ENCODE measurements around the gene ENO1. TPM values are rescaled to one million over a fixed set of nuclear protein-coding genes. Genes with fewer than 3 reads are reported as not detected.
A peak's percentile ranks its signal among the peaks of the same experiment; 100 is the strongest.
"Not testable (repeated sequence)": the region's sequence is repeated elsewhere in the genome, so short reads cannot be mapped to it uniquely, and the experiment has no call there.

The ENO1 gene
- total RNA-seq, 1 donor from 2014 or later = 828 TPM

DNA sequence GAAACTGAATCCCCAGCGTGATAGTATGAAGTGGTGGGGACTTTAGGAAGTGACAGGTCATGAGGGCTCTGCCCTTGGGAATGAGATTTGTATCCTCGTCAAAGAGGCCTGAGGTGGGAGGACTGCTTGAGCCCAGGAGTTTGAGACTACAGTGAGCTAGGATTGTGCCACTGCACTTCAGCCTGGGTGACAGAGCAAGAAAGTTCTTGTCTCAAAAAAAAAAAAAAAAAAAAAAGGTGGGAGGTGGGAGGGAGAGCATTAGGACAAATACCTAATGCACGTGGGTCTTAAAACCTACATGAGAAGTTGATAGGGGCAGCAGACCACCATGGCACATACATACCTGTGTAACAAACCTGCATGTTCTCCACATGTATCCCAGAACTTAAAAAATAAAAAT, 37.1 kb downstream of the ENO1 start:
- no peak overlapping the region for H3K4me3 Mint-ChIP-seq
- no peaks in the 10 kb centered on the region for H3K9me3 Mint-ChIP-seq
- DNase-seq (ENCODE audit: extremely low spot score, unreplicated experiment) = no peak
- peaks cover 32% of the 10 kb centered on the region for H3K27me3 Mint-ChIP-seq
- peaks cover 11% of the 10 kb centered on the region for H3K4me1 Mint-ChIP-seq (ENCODE audit: unreplicated experiment)
- H3K36me3 Mint-ChIP-seq = no peaks in the 10 kb centered on the region
- H3K27ac Mint-ChIP-seq = no peak overlapping the region
- TF ChIP-seq, protein P1, sequence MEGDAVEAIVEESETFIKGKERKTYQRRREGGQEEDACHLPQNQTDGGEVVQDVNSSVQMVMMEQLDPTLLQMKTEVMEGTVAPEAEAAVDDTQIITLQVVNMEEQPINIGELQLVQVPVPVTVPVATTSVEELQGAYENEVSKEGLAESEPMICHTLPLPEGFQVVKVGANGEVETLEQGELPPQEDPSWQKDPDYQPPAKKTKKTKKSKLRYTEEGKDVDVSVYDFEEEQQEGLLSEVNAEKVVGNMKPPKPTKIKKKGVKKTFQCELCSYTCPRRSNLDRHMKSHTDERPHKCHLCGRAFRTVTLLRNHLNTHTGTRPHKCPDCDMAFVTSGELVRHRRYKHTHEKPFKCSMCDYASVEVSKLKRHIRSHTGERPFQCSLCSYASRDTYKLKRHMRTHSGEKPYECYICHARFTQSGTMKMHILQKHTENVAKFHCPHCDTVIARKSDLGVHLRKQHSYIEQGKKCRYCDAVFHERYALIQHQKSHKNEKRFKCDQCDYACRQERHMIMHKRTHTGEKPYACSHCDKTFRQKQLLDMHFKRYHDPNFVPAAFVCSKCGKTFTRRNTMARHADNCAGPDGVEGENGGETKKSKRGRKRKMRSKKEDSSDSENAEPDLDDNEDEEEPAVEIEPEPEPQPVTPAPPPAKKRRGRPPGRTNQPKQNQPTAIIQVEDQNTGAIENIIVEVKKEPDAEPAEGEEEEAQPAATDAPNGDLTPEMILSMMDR (conservative IDR thresholded peaks at IDR 0.05) = no peak

GRCh38 chr1:8839990-8840389, 38.5 kb downstream of the ENO1 start:
- peaks cover 31% of the 10 kb centered on the region for H3K27me3 Mint-ChIP-seq
- H3K27ac Mint-ChIP-seq = no peak overlapping the region
- no peaks in the 10 kb centered on the region for H3K36me3 Mint-ChIP-seq
- H3K4me1 Mint-ChIP-seq (ENCODE audit: unreplicated experiment) = peaks cover 9% of the 10 kb centered on the region
- TF ChIP-seq, protein P1 (conservative IDR thresholded peaks at IDR 0.05) = no peak
- no peak for DNase-seq (ENCODE audit: extremely low spot score, unreplicated experiment)
- H3K4me3 Mint-ChIP-seq = no peak overlapping the region
- H3K9me3 Mint-ChIP-seq = no peaks in the 10 kb centered on the region

- peaks cover 26% of the 10 kb centered on the region for H3K27me3 Mint-ChIP-seq
- peak overlapping the region; percentile 68 for H3K27ac Mint-ChIP-seq
- no peaks in the 10 kb centered on the region for H3K9me3 Mint-ChIP-seq
These were observed 42.4 kb downstream of the ENO1 start for GRCh38 chr1:8835941-8836643.

GRCh38 chr1:8831340-8831739, 47.1 kb downstream of the ENO1 start:
- H3K27ac Mint-ChIP-seq = no peak overlapping the region
- H3K4me3 Mint-ChIP-seq = no peak overlapping the region
- no peak for DNase-seq (ENCODE audit: extremely low spot score, unreplicated experiment)
- H3K9me3 Mint-ChIP-seq = no peaks in the 10 kb centered on the region
- no peaks in the 10 kb centered on the region for H3K36me3 Mint-ChIP-seq
- H3K4me1 Mint-ChIP-seq (ENCODE audit: unreplicated experiment) = peaks cover 16% of the 10 kb centered on the region
- H3K27me3 Mint-ChIP-seq = peaks cover 14% of the 10 kb centered on the region
- TF ChIP-seq, protein P1 (conservative IDR thresholded peaks at IDR 0.05) = peak; percentile 63

More at GRCh38 chr1:8835941-8836643, 42.4 kb downstream of the ENO1 start:
- DNase-seq (ENCODE audit: extremely low spot score, unreplicated experiment) = no peak
- TF ChIP-seq, protein P1 (conservative IDR thresholded peaks at IDR 0.05) = no peak
- Mint-ChIP-seq H3K36me3 (no peaks in the 10 kb centered on the region), H3K4me1 (ENCODE audit: unreplicated experiment) (peaks cover 9% of the 10 kb centered on the region), H3K4me3 (peak overlapping the region; percentile 34)

DNA sequence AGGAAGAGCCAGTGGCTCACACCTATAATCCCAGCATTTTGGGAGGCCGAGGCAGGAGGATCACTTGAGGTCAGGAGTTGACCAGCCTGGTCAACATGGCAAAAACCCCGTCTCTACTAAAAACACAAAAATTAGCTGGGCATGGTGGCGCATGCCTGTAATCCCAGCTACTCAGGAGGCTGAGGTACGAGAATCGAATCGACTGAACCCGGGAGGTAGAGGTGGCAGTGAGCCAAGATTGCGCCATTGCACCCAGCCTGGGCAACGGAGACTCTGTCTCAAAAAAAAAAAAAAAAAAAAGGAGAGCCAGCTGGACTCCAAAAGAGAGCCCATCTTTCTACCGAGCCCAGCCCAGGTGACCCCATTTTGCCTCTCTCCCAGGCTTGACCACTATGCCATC, 47.8 kb downstream of the ENO1 start:
- H3K27ac Mint-ChIP-seq; DNase-seq (ENCODE audit: extremely low spot score, unreplicated experiment); H3K27me3 Mint-ChIP-seq; H3K4me3 Mint-ChIP-seq; H3K36me3 Mint-ChIP-seq; H3K9me3 Mint-ChIP-seq: not testable (repeated sequence)
- H3K4me1 Mint-ChIP-seq (ENCODE audit: unreplicated experiment) = peaks cover 15% of the 10 kb centered on the region

GRCh38 chr1:8825985-8826481, 52.5 kb downstream of the ENO1 start:
- Mint-ChIP-seq H3K27ac (no peak overlapping the region), H3K4me1 (ENCODE audit: unreplicated experiment) (peaks cover 33% of the 10 kb centered on the region), H3K4me3 (no peak overlapping the region), H3K36me3 (no peaks in the 10 kb centered on the region), H3K9me3 (no peaks in the 10 kb centered on the region), H3K27me3 (peaks cover 4% of the 10 kb centered on the region)
- no peak for DNase-seq (ENCODE audit: extremely low spot score, unreplicated experiment)
- TF ChIP-seq, protein P1 (conservative IDR thresholded peaks at IDR 0.05) = no peak

All from type B pancreatic cell (in vitro differentiated cells).